GM06990 (cell line): ENCODE data around the gene CHIA.
A peak's percentile ranks its signal among the peaks of the same experiment; 100 is the strongest.

ENCODE experiments used
- DNase-seq: peaks from one replicate; pipeline ENCODE4 v3.0.0-alpha.2; 2011; ENCODE audit not compliant: insufficient read length; ENCODE audit errors: extremely low read depth
- H3K27me3 ChIP-seq: replicated peaks from 2 replicates; pipeline ENCODE4 v1.6.0; 2011; ENCODE audit warnings: low read length; ENCODE audit not compliant: control insufficient read depth, insufficient read depth
- H3K36me3 ChIP-seq: 2 replicates; pipeline ENCODE4 v1.5.1; 2011; ENCODE audit warnings: low read length; ENCODE audit not compliant: control insufficient read depth, insufficient read depth
- H3K4me3 ChIP-seq: replicated peaks from 2 replicates; pipeline ENCODE4 v1.5.1; 2011; ENCODE audit warnings: low read depth, mild to moderate bottlenecking, control low read depth, low read length
- CTCF ChIP-seq: IDR thresholded peaks from 2 replicates; pipeline ENCODE4 v1.5.1; 2011; ENCODE audit warnings: low read length, control low read depth, mild to moderate bottlenecking, inconsistent platforms; ENCODE audit not compliant: insufficient read depth, poor library complexity, severe bottlenecking

Gene CHIA

DNA sequence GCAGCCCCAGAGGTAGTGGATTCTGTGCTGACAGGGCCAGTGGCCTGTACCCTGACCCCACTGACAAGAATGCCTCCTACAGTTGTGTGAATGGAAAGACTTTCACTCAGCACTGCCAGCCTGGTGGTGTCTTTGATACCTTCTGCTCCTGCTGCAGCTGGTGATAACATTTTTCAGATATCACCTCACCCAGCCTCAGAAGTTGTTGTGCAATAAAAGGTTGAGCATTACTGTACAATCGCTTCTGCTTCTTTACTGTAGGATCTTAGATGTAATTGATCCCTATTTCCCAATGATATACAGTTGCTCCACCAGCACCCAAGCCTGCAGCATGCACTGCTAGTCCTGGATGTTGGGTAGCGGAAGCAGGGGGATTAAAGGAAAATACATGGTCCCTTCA is 4.8 kb upstream of the CHIA start:
- no peaks in the 10 kb centered on the region; the same call in 1 of the 2 replicates for H3K27me3 ChIP-seq
- DNase-seq = no peak
- H3K36me3 ChIP-seq = no peaks in the 10 kb centered on the region
- TF ChIP-seq CTCF = no peak
- H3K4me3 ChIP-seq = no peak overlapping the region

DNA sequence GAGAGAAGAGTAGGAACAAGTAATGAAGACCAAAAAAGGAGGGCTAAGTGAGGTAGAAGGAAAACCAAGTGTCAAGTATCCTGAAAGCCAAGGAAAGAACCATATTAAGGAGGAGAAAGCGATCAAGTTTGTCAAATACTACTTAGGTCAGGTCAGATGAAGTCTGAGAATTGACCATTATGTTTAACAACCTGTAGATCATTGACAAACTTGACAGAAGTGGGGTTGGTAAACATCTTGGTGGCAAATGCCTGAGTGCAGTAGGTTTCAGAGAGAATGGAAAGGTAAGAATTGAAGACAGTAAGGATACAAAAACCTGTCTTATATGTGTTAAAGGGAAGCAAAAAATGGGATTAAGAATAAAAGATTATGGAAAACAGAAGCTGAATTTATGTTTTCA is 3.7 kb upstream of the CHIA start:
- no peak for TF ChIP-seq CTCF
- Histone ChIP-seq H3K36me3 (no peaks in the 10 kb centered on the region), H3K27me3 (no peaks in the 10 kb centered on the region; the same call in 1 of the 2 replicates), H3K4me3 (no peak overlapping the region)
- DNase-seq = no peak

GRCh38 chr1:111289371-111289770 is 1.3 kb upstream of the CHIA start:
- Histone ChIP-seq H3K4me3 (no peak overlapping the region), H3K36me3 (no peaks in the 10 kb centered on the region), H3K27me3 (no peaks in the 10 kb centered on the region; the same call in 1 of the 2 replicates)
- DNase-seq = no peak
- no peak for TF ChIP-seq CTCF

DNA sequence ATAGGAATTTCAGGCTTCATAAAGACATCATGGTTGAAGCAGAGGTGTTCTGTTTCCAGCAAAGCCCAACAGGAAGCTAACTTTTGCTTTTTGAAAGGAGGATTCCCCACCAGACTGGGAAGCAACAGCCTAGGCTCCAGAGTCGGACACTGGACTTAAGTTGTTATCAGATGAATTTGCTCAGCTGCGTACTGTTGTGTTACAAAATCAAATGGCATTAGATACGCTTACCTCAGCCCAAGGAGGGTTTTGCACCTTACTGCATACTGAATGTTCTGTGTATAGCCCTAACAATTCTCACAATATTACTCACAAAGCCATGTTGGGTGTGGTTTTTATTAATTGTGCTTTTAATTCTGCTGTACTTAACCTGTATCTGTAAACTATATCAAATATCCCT is 547 bp upstream of the CHIA start:
- Histone ChIP-seq H3K36me3 (no peaks in the 10 kb centered on the region), H3K27me3 (no peaks in the 10 kb centered on the region; the same call in 1 of the 2 replicates), H3K4me3 (no peak overlapping the region)
- no peak for TF ChIP-seq CTCF
- no peak for DNase-seq

GRCh38 chr1:111294390-111294789 is 3.7 kb downstream of the CHIA start:
- no peak for DNase-seq
- TF ChIP-seq CTCF = no peak
- H3K36me3 ChIP-seq = no peaks in the 10 kb centered on the region
- H3K27me3 ChIP-seq = no peaks in the 10 kb centered on the region
- H3K4me3 ChIP-seq = no peak overlapping the region

DNA sequence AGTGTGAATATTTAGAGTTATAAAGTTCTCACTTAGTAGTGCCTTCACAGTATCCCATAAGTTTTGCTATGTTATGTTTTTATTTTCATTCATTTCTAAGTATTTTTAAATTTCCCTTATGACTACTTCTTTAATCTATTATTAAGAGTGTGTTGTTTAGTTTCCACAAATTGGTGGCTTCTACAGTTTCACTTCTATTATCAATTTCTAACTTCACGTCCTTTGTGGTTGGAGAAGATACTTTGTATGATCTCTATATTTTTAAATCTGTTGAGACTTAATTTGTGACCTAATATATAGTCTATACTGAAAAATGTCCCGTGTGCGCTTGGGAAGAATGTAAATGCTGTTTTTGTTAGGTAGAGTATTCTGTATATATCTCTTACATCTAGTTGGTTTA is 11.7 kb downstream of the CHIA start:
- H3K4me3 ChIP-seq = peak overlapping the region; percentile 14
- peak; percentile 30 for DNase-seq
- TF ChIP-seq CTCF = no peak
- H3K27me3 ChIP-seq = no peaks in the 10 kb centered on the region
- H3K36me3 ChIP-seq = no peaks in the 10 kb centered on the region
